HG03025 (cell line): ENCODE measurements around the gene MPZL2.

ENCODE experiments used
- ATAC-seq: cut with Tn5 transposase; IDR thresholded peaks from one replicate; pipeline ENCODE4 v1.9.1; 2021; ENCODE audit warnings: mild to moderate bottlenecking, moderate library complexity; ENCODE audit not compliant: unreplicated experiment, low FRiP score

Gene MPZL2

GRCh38 chr11:118283756-118284350, 19.8 kb upstream of the MPZL2 start:
- ATAC-seq = no peak

GRCh38 chr11:118283037-118283636, 19.0 kb upstream of the MPZL2 start:
- ATAC-seq = no peak

- no peak for ATAC-seq
These were observed 18.5 kb upstream of the MPZL2 start for GRCh38 chr11:118282606-118283005.

DNA sequence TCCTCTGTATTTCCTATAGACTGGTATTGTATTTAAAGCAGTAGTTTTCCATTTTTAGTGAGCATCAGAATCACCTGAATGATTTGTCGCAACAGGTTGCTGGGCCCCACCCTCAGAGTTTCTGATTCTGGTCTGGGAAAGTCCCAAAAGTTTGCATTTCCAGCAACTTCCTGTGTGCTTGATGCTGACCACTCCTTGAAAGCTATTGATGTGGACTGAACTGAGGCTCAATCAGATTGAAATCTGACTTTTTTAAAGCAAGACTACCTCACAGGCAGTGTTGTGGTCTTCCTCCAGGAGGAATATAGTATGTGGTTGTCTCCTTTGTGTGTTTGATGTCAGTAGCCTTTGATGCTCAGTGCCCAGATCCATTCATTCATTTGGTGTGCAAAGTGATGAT, 17.2 kb upstream of the MPZL2 start:
- no peak for ATAC-seq

DNA sequence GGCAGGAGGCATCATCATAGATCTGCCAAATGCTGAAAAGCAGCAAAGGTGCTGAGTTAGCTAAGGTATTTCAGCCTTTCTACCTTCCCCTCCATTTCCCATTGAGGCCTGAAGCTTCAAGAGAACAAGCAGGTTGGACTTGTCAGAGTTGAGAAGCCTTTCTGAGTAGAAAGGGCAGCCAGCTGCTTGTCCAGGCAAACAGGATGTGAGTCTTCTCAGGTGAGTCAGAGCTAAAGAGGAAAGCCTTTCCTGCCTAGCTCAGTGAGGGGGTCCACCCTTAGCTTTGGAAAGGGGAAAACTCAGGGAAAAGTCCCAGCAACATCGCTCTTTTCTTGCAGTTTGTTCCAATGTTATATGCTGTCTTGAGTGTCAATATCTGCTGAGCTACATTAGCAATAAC, 13.2 kb upstream of the MPZL2 start:
- ATAC-seq = no peak

- no peak for ATAC-seq
These were observed 12.3 kb upstream of the MPZL2 start for GRCh38 chr11:118276422-118276821.

DNA sequence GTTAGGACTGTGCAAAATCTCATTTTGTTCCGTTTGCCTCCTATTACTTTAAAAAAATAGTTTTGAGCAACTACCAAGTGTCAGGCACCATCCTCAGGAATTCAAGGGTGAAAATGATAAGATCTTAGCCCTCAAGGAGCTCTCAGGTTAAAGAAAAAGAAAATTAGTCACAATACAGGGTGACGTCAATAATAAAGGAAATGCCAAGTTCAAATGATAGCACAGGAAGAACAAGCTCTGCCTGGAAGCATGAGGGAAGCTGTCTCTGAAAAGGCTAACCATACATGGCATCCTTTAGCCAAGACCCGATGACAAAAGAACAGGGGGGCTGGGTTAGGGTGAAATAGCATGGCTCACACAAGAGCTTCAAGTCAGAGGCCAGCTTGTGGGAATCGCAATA, 11.1 kb upstream of the MPZL2 start:
- no peak for ATAC-seq

DNA sequence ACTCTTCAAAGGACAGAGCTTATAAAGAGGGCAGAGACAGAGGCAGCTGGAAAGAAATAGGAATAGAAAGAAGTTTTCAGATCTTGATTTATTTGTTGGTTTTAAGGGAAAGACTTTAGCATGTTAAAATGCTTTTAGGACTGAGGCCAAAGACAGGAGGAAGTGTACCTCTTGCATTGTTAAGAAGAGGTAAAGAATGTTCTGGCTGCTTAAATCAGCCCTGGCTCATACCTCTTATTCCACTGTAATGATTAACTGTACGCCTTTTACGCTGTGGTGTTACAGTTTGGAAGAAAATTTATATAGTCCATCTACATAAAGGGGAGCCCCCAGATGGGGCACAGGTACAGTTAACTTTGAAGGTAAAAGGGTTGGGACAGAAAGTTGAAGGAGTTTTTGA, 10.1 kb upstream of the MPZL2 start:
- no peak for ATAC-seq

DNA sequence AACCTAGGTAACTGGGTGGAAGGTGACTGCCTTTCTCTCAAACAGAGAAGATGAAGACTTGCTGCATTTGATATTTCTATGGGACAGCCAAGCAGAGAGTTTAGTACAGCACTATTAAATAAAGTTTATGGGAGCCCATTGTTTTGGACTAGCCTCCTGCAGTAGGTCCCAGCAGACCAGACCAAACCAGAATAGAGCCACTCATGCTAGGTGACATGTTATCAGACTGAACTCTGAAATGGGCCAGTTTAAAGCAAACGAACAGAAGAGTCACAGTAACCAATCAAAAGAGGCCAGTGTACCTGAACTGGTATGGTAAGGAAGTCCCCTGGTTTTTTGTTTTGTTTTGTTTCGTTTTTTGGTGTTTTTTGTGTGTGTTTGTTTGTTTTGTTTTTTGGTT, 7.9 kb upstream of the MPZL2 start:
- no peak for ATAC-seq

- no peak for ATAC-seq
These were observed 3.4 kb upstream of the MPZL2 start for GRCh38 chr11:118267486-118267885.

DNA sequence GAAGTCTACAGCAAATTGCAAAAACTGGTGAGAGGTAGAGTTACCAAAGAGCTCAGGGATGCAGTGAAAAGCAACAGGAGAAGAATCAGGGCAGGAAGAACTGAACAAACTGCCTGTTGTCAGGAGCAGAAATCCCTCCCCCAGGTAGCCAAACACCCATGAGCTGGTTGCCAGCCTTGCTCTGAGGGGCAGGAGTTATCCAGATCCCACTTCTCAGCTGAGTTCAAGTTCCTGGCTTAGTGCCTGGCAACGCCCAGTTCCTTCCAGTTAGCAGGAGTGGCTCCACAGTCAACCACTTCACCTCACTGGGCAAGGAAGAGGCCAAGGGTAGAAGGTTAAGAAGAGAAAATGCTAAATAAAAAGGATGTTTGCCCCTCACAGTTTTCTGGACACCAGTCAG, 1.9 kb upstream of the MPZL2 start:
- no peak for ATAC-seq

DNA sequence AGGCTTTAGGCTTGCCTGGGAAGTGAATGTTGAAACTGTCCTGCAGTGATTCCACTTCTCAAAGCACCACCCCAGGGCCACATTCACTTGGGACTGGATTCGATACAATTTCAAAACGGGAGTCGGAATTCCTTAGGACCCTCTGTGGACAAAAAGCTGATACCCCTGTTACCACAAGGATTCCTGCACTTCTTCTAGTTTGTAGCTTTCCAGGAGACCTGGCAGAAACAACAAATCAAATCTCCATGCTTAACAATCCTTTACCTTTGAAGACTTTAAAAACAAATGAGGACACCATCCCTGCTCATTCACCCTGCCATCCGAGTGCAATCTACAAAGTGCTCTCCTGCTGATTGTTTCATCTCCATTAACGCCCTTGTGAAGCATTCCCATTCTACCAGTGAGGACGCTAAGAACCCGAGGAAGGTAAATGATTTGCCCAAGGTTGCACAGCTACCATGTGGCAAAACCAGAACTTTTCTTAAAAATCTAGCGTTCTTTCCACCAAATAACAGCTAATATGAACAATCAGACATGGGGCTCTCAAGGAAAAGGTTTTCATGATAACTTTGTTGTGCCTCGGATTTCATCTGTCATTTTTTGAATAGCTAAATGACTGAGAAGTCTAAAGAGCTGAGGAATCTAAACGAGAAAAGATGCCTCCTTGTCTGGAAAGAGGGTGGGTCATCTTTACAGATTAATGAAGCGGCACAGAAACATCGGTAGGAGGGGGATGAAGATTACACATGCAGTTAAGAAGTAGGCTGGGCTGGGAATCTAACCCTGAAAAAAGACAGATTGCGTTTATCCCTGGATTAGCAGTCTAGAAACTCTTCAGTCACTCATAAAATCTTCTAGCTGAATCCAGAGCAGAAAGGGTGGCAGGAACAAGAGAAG, 720 bp upstream of the MPZL2 start:
- no peak for ATAC-seq

- ATAC-seq = no peak
These were observed 985 bp downstream of the MPZL2 start for GRCh38 chr11:118263112-118263511.

GRCh38 chr11:118260353-118260752, 3.7 kb downstream of the MPZL2 start:
- ATAC-seq = no peak

GRCh38 chr11:118259138-118259537, 5.0 kb downstream of the MPZL2 start:
- ATAC-seq = no peak

DNA sequence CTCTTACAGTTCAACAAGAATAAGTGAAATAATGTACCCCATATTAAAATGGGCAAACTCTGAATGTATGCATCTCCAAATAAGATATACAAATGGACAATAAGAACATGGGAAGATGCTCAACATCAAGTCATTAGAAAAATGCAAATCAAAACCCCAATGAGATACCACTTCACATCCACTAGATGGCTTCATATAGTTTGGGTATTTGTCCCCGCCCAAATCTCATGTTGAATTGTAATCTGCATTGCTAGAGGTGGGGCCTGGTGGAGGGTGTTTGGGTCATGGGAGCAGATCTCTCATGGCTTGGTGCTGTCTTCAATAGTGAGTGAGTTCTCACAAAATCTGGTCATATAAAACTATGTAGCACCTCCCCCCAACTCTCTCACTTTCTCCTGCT, 5.7 kb downstream of the MPZL2 start:
- ATAC-seq = no peak

DNA sequence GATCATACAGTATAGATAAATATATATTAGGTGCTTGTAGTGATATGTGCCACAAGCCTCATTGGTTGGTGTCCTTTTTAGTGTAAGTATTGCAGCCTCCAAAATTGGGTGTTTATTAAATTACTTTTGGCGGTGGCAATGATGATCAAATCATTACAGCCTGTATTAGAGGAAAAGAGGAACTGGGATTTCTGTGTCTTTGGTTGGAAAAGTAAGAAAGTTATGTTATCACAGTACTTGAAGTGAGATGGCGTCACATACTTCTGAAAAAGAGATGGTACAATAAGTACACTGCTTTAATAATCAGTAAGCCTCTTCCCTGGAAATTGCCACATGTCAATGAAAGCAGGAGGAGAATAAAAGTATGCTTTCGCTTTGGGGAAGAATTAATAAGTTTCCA, 11.4 kb downstream of the MPZL2 start:
- ATAC-seq = no peak

GRCh38 chr11:118251858-118252652, 12.0 kb downstream of the MPZL2 start, which contains the start of gene MPZL3:
MPZL3 (minus strand) TSS chr11:118252365; CDS start chr11:118252294, 71 bp downstream.
- peak; percentile 80 for ATAC-seq

GRCh38 chr11:118247041-118247440, 17.1 kb downstream of the MPZL2 start:
- ATAC-seq = no peak

DNA sequence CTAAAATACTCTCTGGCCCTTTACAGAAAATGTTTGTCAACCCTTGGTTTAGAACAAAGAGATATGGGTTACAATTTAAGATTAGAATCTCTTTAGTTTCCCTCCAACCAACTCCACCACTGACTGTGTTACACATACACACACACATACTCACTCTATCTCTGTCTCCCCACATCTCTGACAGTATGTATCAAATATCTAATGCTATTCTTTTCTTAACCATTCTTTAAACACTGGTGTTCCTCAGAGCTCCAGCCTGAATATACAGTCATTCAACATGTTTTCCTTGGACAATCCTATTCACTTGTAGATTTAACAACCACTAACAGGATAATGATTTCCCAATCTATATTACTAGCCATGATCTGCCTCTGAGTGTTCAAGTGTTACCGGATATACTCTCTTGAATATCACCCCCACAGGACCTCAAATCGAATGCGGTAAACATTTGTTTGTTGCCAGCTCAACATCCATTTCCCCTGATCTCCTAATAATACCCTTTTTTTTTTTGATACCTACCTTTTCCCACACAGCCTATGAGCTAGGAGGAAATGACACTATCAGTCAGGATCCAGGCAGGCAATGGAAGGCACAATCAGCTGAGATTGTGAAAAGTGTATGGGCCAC, 18.0 kb downstream of the MPZL2 start:
- ATAC-seq = no peak
